G401 (cell line): ENCODE results near the gene RBM41. TPM values are rescaled to one million over a fixed set of nuclear protein-coding genes. Genes with fewer than 3 reads are reported as not detected.

Experiments used
- DNase-seq: peaks from one replicate; pipeline ENCODE4 v3.0.0-alpha.2; 2015; ENCODE audit warnings: low spot score
- in situ Hi-C: cut with HindIII; loops from 2 replicates; pipeline ENCODE4 v1.10.0; 2016; ENCODE audit warnings: low sequenced_read_pairs, mixed read lengths
- total RNA-seq: library from RNA; depleted of rRNA; stranded (reverse); fragments of >200 nt; shearing (Covaris generic); gene quantifications from 2 replicates; pipeline ENCODE4 v1.2.3, GENCODE V29; 2014; rRNA removed

RBM41 gene
- total RNA-seq, 1 experiment from 2014 or later, result 10.0 TPM

- no peak for DNase-seq
- in situ Hi-C loops, result no loop called here
Measured at GRCh38 chrX:107050195-107050709, 68.4 kb downstream of the RBM41 start.

DNA sequence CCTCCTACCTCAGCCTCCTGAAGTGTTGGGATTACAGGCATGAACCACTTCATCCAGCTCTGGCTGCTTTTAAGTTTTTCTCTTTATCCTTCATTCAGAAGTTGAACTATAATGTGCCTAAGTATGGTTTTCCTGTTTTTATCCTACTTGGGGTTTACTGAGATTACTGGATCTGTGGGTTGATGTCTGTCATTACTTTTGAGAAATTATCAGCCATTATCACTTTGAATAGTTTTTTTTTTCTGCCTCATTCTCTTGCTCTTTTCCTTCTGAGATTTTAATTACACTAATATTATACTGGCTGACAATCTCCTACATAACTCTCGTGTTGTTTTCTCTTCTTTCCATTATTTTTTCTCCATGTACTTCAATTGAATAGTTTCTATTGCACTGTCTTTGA lies 71.0 kb downstream of the RBM41 start:
- in situ Hi-C loops, result no loop called here
- DNase-seq, result no peak

GRCh38 chrX:107029752-107030151 lies 88.9 kb downstream of the RBM41 start:
- DNase-seq, result no peak
- in situ Hi-C loops, result no loop called here

- DNase-seq, result peak; percentile 41
- in situ Hi-C loops, result no loop called here
Measured at GRCh38 chrX:107025545-107025944, 93.1 kb downstream of the RBM41 start.

DNA sequence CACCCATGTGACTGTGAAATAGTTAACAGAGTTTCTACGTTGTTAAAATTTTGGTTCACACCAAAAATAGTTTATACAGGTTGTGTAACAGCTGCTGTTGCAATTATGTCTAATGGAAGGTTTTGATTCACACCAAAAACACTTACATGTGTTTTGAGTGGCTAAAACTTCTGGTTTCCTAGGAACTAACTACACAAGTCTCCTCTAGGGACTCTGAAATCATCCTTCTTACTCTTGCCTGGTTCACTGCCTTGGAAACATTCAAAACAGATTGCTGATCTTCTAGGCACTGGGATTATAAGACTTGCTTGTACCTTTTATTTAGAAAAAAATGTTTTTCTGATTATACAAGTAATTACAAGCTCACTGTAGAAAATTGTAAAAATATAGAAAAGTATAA lies 103.7 kb downstream of the RBM41 start:
- DNase-seq, result no peak
- in situ Hi-C loops, result no loop called here

Other genes starting within 250 kb of the RBM41 start
- not detected in 2 replicates for gene RIPPLY1, start 215.5 kb downstream of the RBM41 start, total RNA-seq
- not detected in 2 replicates for gene CLDN2, start 198.4 kb downstream of the RBM41 start, total RNA-seq
- 7.0 and 7.8 TPM in 2 replicates for gene MORC4, start 118.6 kb downstream of the RBM41 start, total RNA-seq
- not detected in 2 replicates for gene NUP62CL, start 87.6 kb upstream of the RBM41 start, total RNA-seq
- not detected in 2 replicates for gene DNAAF6, start 87.8 kb upstream of the RBM41 start, total RNA-seq